ENCODE results near the gene CFB. TPM values are rescaled to one million over a fixed set of nuclear protein-coding genes. Genes with fewer than 3 reads are reported as not detected.

CFB gene
- total and polyA plus RNA-seq, 4 donors, result 2,016 to 3,272 (median 3,140) TPM

- Histone ChIP-seq H3K36me3 (ENCODE audit: control insufficient read depth in 4 of 4, insufficient read depth in 3 of 4, low read depth in 1 of 4, low read length in 3 of 4) (peaks cover 8 to 65% (median 40%) of the 10 kb centered on the region in 4 donors), H3K4me3 (ENCODE audit: low read depth in 1 of 3, low read length in 3 of 3) (no peak overlapping the region), H3K9me3 (ENCODE audit: control insufficient read depth in 4 of 4, low read length in 3 of 4) (no peaks in the 10 kb centered on the region), H3K27ac (ENCODE audit: low read depth in 1 of 2, low read length in 2 of 2) (no peak overlapping the region), H3K27me3 (ENCODE audit: control insufficient read depth in 4 of 4, insufficient read depth in 4 of 4, low read length in 3 of 4) (no peaks in the 10 kb centered on the region), H3K9ac (ENCODE audit: low read depth in 1 of 2, low read length in 2 of 2) (no peak overlapping the region), H3K4me1 (ENCODE audit: control insufficient read depth in 4 of 4, insufficient read depth in 4 of 4, low read length in 3 of 4) (peaks cover 1 to 27% (median 20%) of the 10 kb centered on the region in 4 donors)
- 96% methylated on average over 28 of the region's 28 CpGs for WGBS
- TF ChIP-seq CTCF (IDR thresholded peaks at IDR 0.05; ENCODE audit: low read depth, low read length, missing input control) (no peak), HNF4G (IDR thresholded peaks at IDR 0.05) (no peak), RXRA (IDR thresholded peaks at IDR 0.05) (no peak), EGR1 (IDR thresholded peaks at IDR 0.05; ENCODE audit: low read depth in 2 of 2) (no peak), SP1 (IDR thresholded peaks at IDR 0.05) (no peak), TAF1 (conservative IDR thresholded peaks at IDR 0.05) (no peak), ZBTB33 (IDR thresholded peaks at IDR 0.05) (no peak), FOXA1 (IDR thresholded peaks at IDR 0.05) (no peak), JUND (IDR thresholded peaks at IDR 0.05) (no peak), MAX (IDR thresholded peaks at IDR 0.05) (no peak), GABPA (IDR thresholded peaks at IDR 0.05 in 1 of 2, conservative IDR thresholded peaks at IDR 0.05 in 1 of 2) (no peak)
- DNase-seq (ENCODE audit: low spot score), result no peak
These were observed 8.6 kb downstream of the CFB start for GRCh38 chr6:31954511-31954910.

- H3K9ac ChIP-seq (ENCODE audit: low read depth in 1 of 2, low read length in 2 of 2), result no peak overlapping the region
- no peak overlapping the region for H3K4me3 ChIP-seq (ENCODE audit: low read depth in 1 of 3, low read length in 3 of 3)
- H3K27me3 ChIP-seq (ENCODE audit: control insufficient read depth in 4 of 4, insufficient read depth in 4 of 4, low read length in 3 of 4), result no peaks in the 10 kb centered on the region
- H3K27ac ChIP-seq (ENCODE audit: low read depth in 1 of 2, low read length in 2 of 2), result no peak overlapping the region
- WGBS, result 95% methylated on average over 3 of the region's 3 CpGs
- no peaks in the 10 kb centered on the region for H3K9me3 ChIP-seq (ENCODE audit: control insufficient read depth in 4 of 4, low read length in 3 of 4)
- peaks cover 8 to 56% (median 30%) of the 10 kb centered on the region in 4 donors for H3K36me3 ChIP-seq (ENCODE audit: control insufficient read depth in 4 of 4, insufficient read depth in 3 of 4, low read depth in 1 of 4, low read length in 3 of 4)
- H3K4me1 ChIP-seq (ENCODE audit: control insufficient read depth in 4 of 4, insufficient read depth in 4 of 4, low read length in 3 of 4), result peaks cover 4 to 27% (median 22%) of the 10 kb centered on the region in 4 donors
- no peak for DNase-seq (ENCODE audit: low spot score)
- TF ChIP-seq ZBTB33 (IDR thresholded peaks at IDR 0.05) (no peak), HNF4G (IDR thresholded peaks at IDR 0.05) (no peak), JUND (IDR thresholded peaks at IDR 0.05) (no peak), REST (IDR thresholded peaks at IDR 0.05) (no peak), EGR1 (IDR thresholded peaks at IDR 0.05; ENCODE audit: low read depth in 2 of 2) (no peak), FOXA2 (IDR thresholded peaks at IDR 0.05) (no peak), TAF1 (conservative IDR thresholded peaks at IDR 0.05) (no peak), YY1 (IDR thresholded peaks at IDR 0.05) (no peak), ATF3 (IDR thresholded peaks at IDR 0.05) (no peak), CTCF (IDR thresholded peaks at IDR 0.05; ENCODE audit: low read depth, low read length, missing input control) (no peak), MAX (IDR thresholded peaks at IDR 0.05) (no peak), RXRA (IDR thresholded peaks at IDR 0.05) (no peak), NR2F2 (IDR thresholded peaks at IDR 0.05) (no peak), HNF4A (conservative IDR thresholded peaks at IDR 0.05) (no peak), GABPA (IDR thresholded peaks at IDR 0.05 in 1 of 2, conservative IDR thresholded peaks at IDR 0.05 in 1 of 2) (no peak)
These were observed 10.9 kb downstream of the CFB start for GRCh38 chr6:31956796-31957195.
